GM23338 (cell line): ENCODE results near the gene PRAMEF12. TPM values are rescaled to one million over a fixed set of nuclear protein-coding genes. Genes with fewer than 3 reads are reported as not detected.

Experiments
- ATAC-seq: fragments of 200-7000 bp; cut with Tn5 transposase; 3 replicates; pipeline ENCODE4 v1.9.1; 2020
- DNase-seq: peaks from one replicate; pipeline ENCODE4 v3.0.0-alpha.2; 2015; ENCODE audit warnings: low spot score
- H2AFZ ChIP-seq: fragments of 200-600 bp; sonication (generic); 2 replicates; pipeline ENCODE4 v1.8.0; 2016; ENCODE audit warnings: antibody characterized with exemption, mild to moderate bottlenecking, moderate library complexity
- H3F3A ChIP-seq: fragments of 200-600 bp; sonication (generic); replicated peaks from 2 replicates; pipeline ENCODE4 v1.8.0; 2017; ENCODE audit warnings: antibody characterized with exemption, mixed run types, low read depth
- H3K27ac ChIP-seq: fragments of 200-600 bp; sonication (generic); 2 replicates; pipeline ENCODE4 v1.6.1; 2016; ENCODE audit warnings: low read depth
- H3K27me3 ChIP-seq: fragments of 200-600 bp; sonication (generic); 2 replicates; pipeline ENCODE4 v1.8.0; 2016; ENCODE audit warnings: mild to moderate bottlenecking, mixed run types, moderate library complexity; ENCODE audit not compliant: insufficient read depth
- H3K36me3 ChIP-seq: fragments of 200-600 bp; sonication (generic); 2 replicates; pipeline ENCODE4 v1.8.0; 2016; ENCODE audit warnings: mild to moderate bottlenecking; ENCODE audit not compliant: insufficient read depth
- H3K4me1 ChIP-seq: fragments of 200-600 bp; sonication (generic); 2 replicates; pipeline ENCODE4 v1.8.0; 2016; ENCODE audit warnings: mild to moderate bottlenecking, moderate library complexity; ENCODE audit not compliant: insufficient read depth
- H3K4me2 ChIP-seq: fragments of 200-600 bp; sonication (generic); 2 replicates; pipeline ENCODE4 v1.7.1; 2017; ENCODE audit warnings: mixed run types
- H3K4me3 ChIP-seq: fragments of 200-600 bp; sonication (generic); 2 replicates; pipeline ENCODE4 v1.6.1; 2016; ENCODE audit warnings: mixed run types
- H3K79me2 ChIP-seq: fragments of 200-600 bp; sonication (generic); replicated peaks from 2 replicates; pipeline ENCODE4 v1.8.0; 2017; ENCODE audit warnings: mild to moderate bottlenecking; ENCODE audit not compliant: insufficient read depth
- H3K9me2 ChIP-seq: fragments of 200-600 bp; sonication (generic); 2 replicates; pipeline ENCODE4 v1.8.0; 2017; ENCODE audit not compliant: insufficient read depth
- H4K20me1 ChIP-seq: fragments of 200-600 bp; sonication (generic); replicated peaks from 2 replicates; pipeline ENCODE4 v1.8.0; 2017; ENCODE audit warnings: mild to moderate bottlenecking; ENCODE audit not compliant: insufficient read depth
- H3K27ac Mint-ChIP-seq: 2 replicates; pipeline ENCODE4 v1.8.0; 2020; ENCODE audit warnings: inconsistent platforms, mild to moderate bottlenecking, moderate library complexity, mixed read lengths
- H3K27me3 Mint-ChIP-seq: 3 replicates; pipeline ENCODE4 v1.8.0; 2022; ENCODE audit warnings: low read depth, mild to moderate bottlenecking, moderate library complexity, mixed read lengths, inconsistent platforms; ENCODE audit not compliant: insufficient read depth, poor library complexity
- H3K36me3 Mint-ChIP-seq: 3 replicates; pipeline ENCODE4 v1.8.0; 2021; ENCODE audit warnings: low read depth, mild to moderate bottlenecking, inconsistent platforms, moderate library complexity, mixed read lengths
- H3K4me1 Mint-ChIP-seq: 3 replicates; pipeline ENCODE4 v1.8.0; 2020; ENCODE audit warnings: mild to moderate bottlenecking, inconsistent platforms, mixed read lengths
- H3K4me3 Mint-ChIP-seq: 3 replicates; pipeline ENCODE4 v1.8.0; 2021; ENCODE audit warnings: moderate library complexity, mild to moderate bottlenecking, inconsistent platforms, mixed read lengths
- H3K9me3 Mint-ChIP-seq: 3 replicates; pipeline ENCODE4 v1.8.0; 2020; ENCODE audit warnings: moderate library complexity, mild to moderate bottlenecking, inconsistent platforms, mixed read lengths
- CREB1 ChIP-seq: fragments of 250-450 bp; sonication (Bioruptor Pico); IDR thresholded peaks from 2 replicates; pipeline ENCODE4 v1.5.0; 2020; ENCODE audit warnings: low read depth, mild to moderate bottlenecking, moderate library complexity
- CTCF ChIP-seq, 2 experiments: fragments of 200-600 bp in 1 of 2; sonication (generic) in 1 of 2; conservative IDR thresholded peaks; 2 replicates each; pipeline versions ENCODE4 v1.5.1 to v1.6.1; 2016 to 2017; ENCODE audit warnings: antibody characterized with exemption in 2 of 2, low read depth in 2 of 2, mild to moderate bottlenecking in 2 of 2, moderate library complexity in 1 of 2
- EZH2 ChIP-seq: fragments of 200-600 bp; sonication (generic); IDR thresholded peaks from one replicate; pipeline ENCODE4 v1.8.0; 2017; ENCODE audit warnings: antibody characterized with exemption, mild to moderate bottlenecking, low read depth; ENCODE audit not compliant: unreplicated experiment
- EZH2phosphoT487 ChIP-seq: fragments of 200-600 bp; sonication (generic); IDR thresholded peaks from one replicate; pipeline ENCODE4 v1.8.1; 2018; ENCODE audit warnings: antibody characterized with exemption; ENCODE audit not compliant: unreplicated experiment
- NANOG ChIP-seq: IDR thresholded peaks from 2 replicates; pipeline ENCODE4 v1.6.1; 2016; ENCODE audit warnings: antibody characterized with exemption, borderline replicate concordance
- ZNF114 ChIP-seq: fragments of 250-450 bp; sonication (Bioruptor Pico); IDR thresholded peaks from 2 replicates; pipeline ENCODE4 v1.5.0; 2020; ENCODE audit warnings: mild to moderate bottlenecking, moderate library complexity
- ZNF331 ChIP-seq: fragments of 250-450 bp; sonication (Bioruptor Pico); IDR thresholded peaks from 2 replicates; pipeline ENCODE4 v1.5.0; 2020; ENCODE audit warnings: low read depth, mild to moderate bottlenecking, moderate library complexity
- ZNF462 ChIP-seq: fragments of 250-450 bp; sonication (Bioruptor Pico); IDR thresholded peaks from 2 replicates; pipeline ENCODE4 v1.5.0; 2020; ENCODE audit warnings: mild to moderate bottlenecking, moderate library complexity
- polyA plus RNA-seq: library from polyadenylated mRNA; unstranded; fragments of >200 nt; fragmentation: Nextera tagmentation; extraction: Ambion mirVana; gene quantifications from 2 replicates; pipeline ENCODE4 v1.2.1, GENCODE V29; 2016
- total RNA-seq: library from RNA; depleted of rRNA; stranded (reverse); fragments of >200 nt; shearing (Covaris generic); gene quantifications from 2 replicates; pipeline ENCODE4 v1.2.3, GENCODE V29; 2014
- TF ChIP-seq, protein P1 (sequence below): IDR thresholded peaks from 2 replicates; pipeline ENCODE4 v1.6.1; 2016; ENCODE audit warnings: antibody characterized with exemption

PRAMEF12 gene
- total and polyA plus RNA-seq, 2 experiments from 2014 or later, result not detected

- no peaks in the 10 kb centered on the region for H3K27me3 ChIP-seq
- Mint-ChIP-seq H3K9me3 (no peaks in the 10 kb centered on the region; the same call in 2 of the 3 replicates), H3K27me3 (peaks cover 4% of the 10 kb centered on the region), H3K36me3 (no peaks in the 10 kb centered on the region; the same call in 2 of the 3 replicates), H3K27ac (no peak overlapping the region), H3K4me3 (no peak overlapping the region), H3K4me1 (peaks cover 5% of the 10 kb centered on the region; the same call in 2 of the 3 replicates)
- H4K20me1 ChIP-seq, result no peaks in the 10 kb centered on the region
- ATAC-seq (peak; percentile 45), DNase-seq (peak; percentile 5)
- H3K4me2 ChIP-seq, result no peak overlapping the region
- H3K79me2 ChIP-seq, result no peaks in the 10 kb centered on the region
- no peak overlapping the region for H2AFZ ChIP-seq
- no peaks in the 10 kb centered on the region for H3K4me1 ChIP-seq
- TF ChIP-seq, protein P1, sequence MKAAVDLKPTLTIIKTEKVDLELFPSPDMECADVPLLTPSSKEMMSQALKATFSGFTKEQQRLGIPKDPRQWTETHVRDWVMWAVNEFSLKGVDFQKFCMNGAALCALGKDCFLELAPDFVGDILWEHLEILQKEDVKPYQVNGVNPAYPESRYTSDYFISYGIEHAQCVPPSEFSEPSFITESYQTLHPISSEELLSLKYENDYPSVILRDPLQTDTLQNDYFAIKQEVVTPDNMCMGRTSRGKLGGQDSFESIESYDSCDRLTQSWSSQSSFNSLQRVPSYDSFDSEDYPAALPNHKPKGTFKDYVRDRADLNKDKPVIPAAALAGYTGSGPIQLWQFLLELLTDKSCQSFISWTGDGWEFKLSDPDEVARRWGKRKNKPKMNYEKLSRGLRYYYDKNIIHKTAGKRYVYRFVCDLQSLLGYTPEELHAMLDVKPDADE, result no peak
- TF ChIP-seq NANOG, result no peak
- peak; percentile 19 to 65; a peak in 3 of 4 replicates for TF ChIP-seq CTCF (conservative IDR thresholded peaks at IDR 0.05; ENCODE audit: low read depth in 2 of 2)
- no peak for TF ChIP-seq ZNF114 (CRISPR knock-in tag)
- TF ChIP-seq CREB1 (CRISPR knock-in tag), result no peak
- TF ChIP-seq ZNF331, result no peak
- TF ChIP-seq EZH2, result no peak
- TF ChIP-seq ZNF462, result no peak
- no peak for TF ChIP-seq EZH2phosphoT487
- H3K9me2 ChIP-seq, result no peaks in the 10 kb centered on the region
- no peak overlapping the region for H3K27ac ChIP-seq
- H3F3A ChIP-seq, result no peaks in the 10 kb centered on the region
- H3K36me3 ChIP-seq, result no peaks in the 10 kb centered on the region
- no peak overlapping the region for H3K4me3 ChIP-seq
These were observed 9.5 kb upstream of the PRAMEF12 start for GRCh38 chr1:12764016-12764415.
